Testis (tissue), 3 donors: ENCODE results near the gene ARMC12. TPM values are rescaled to one million over a fixed set of nuclear protein-coding genes. Genes with fewer than 3 reads are reported as not detected.

Experiments
- DNase-seq: peaks from one replicate; pipeline ENCODE4 v3.0.0-alpha.2; 2019
- H3K27ac ChIP-seq, 2 donors: fragments of 200-600 bp; sonication (generic); one replicate each; pipeline ENCODE4 v1.5.1; 2019
- H3K27me3 ChIP-seq: fragments of 200-600 bp; sonication (generic); one replicate; pipeline ENCODE4 v1.5.1; 2019
- H3K36me3 ChIP-seq: fragments of 200-600 bp; sonication (generic); one replicate; pipeline ENCODE4 v1.5.1; 2017; ENCODE audit warnings: low read depth; ENCODE audit errors: missing control alignments
- H3K4me1 ChIP-seq: fragments of 200-600 bp; sonication (generic); one replicate; pipeline ENCODE4 v1.5.1; 2019
- H3K4me3 ChIP-seq, 2 donors: fragments of 200-600 bp; sonication (generic); one replicate each; pipeline ENCODE4 v1.5.1; 2017 to 2019
- H3K9me3 ChIP-seq: fragments of 200-600 bp; sonication (generic); one replicate; pipeline ENCODE4 v1.5.1; 2017
- POLR2A ChIP-seq: fragments of 450-650 bp; IDR thresholded peaks from one replicate; pipeline ENCODE4 v1.6.1; 2017; ENCODE audit warnings: antibody characterized with exemption, mild to moderate bottlenecking, moderate library complexity
- WGBS, 2 donors: methylation state at CpG; one replicate each; pipeline ENCODE4 v1.1.5; 2018; 5-methylcytosine and 5-hydroxymethylcytosine counted together
- intact Hi-C: fragments of 100-400 bp; cut with DNase I; formaldehyde crosslinking; loops from one replicate; pipeline ENCODE4 v1.15.1; 2023; ENCODE audit warnings: low total_unique reads
- polyA plus RNA-seq: library from polyadenylated mRNA; stranded (reverse); fragments of 350-450 nt; fragmentation: Illumina TruSeq; extraction: RNeasy Lipid Tissue Mini Kit (QIAGEN cat#74804); gene quantifications from one replicate; pipeline ENCODE4 v1.2.3, GENCODE V29; 2014; ENCODE audit warnings: low read depth, low replicate concordance; ENCODE audit not compliant: insufficient read depth
- total RNA-seq, 2 donors: library from RNA; depleted of rRNA; stranded (reverse); fragments of >200 nt; gene quantifications; one replicate each; pipeline ENCODE4 v1.2.3, GENCODE V29; 2016
- TF ChIP-seq, protein P1 (sequence below), 3 experiments: fragments of 450-650 bp in 2 of 3; fragments of 200-600 bp in 1 of 3; sonication (generic) in 1 of 3; IDR thresholded peaks; one replicate each; pipeline ENCODE4 v1.5.1; 2016 to 2019; ENCODE audit warnings: antibody characterized with exemption in 3 of 3, mild to moderate bottlenecking in 2 of 3, moderate library complexity in 1 of 3

The ARMC12 gene
- total and polyA plus RNA-seq, 3 donors from 2014 or later: 46.8 to 104 (median 84.9) TPM

DNA sequence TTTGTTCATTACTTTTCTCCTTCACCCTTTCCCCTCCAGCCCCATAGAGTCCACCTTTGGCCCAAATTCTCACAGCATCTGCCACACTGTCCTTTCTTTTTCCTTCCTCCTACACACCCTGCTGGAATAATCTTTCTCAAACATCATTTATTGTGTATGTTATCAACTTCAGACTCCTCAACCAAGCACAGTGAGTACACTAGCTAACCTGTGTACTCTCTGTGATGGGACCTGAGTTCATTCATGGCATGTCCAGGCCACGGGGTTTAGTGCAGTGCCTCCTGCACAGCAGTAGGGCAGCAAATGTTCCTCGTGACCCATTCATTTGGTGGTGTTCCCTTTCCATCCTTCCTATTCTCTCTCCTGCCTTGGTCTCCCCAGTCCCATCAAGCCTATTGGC is 7.1 kb upstream of the ARMC12 start:
- no peaks in the 10 kb centered on the region for H3K36me3 ChIP-seq
- TF ChIP-seq, protein P1, sequence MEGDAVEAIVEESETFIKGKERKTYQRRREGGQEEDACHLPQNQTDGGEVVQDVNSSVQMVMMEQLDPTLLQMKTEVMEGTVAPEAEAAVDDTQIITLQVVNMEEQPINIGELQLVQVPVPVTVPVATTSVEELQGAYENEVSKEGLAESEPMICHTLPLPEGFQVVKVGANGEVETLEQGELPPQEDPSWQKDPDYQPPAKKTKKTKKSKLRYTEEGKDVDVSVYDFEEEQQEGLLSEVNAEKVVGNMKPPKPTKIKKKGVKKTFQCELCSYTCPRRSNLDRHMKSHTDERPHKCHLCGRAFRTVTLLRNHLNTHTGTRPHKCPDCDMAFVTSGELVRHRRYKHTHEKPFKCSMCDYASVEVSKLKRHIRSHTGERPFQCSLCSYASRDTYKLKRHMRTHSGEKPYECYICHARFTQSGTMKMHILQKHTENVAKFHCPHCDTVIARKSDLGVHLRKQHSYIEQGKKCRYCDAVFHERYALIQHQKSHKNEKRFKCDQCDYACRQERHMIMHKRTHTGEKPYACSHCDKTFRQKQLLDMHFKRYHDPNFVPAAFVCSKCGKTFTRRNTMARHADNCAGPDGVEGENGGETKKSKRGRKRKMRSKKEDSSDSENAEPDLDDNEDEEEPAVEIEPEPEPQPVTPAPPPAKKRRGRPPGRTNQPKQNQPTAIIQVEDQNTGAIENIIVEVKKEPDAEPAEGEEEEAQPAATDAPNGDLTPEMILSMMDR (IDR thresholded peaks at IDR 0.05): no peak
- TF ChIP-seq POLR2A: no peak
- H3K4me1 ChIP-seq: peaks cover 88% of the 10 kb centered on the region
- H3K27me3 ChIP-seq: no peaks in the 10 kb centered on the region
- peak overlapping the region; percentile 97 to 98 for H3K27ac ChIP-seq
- H3K4me3 ChIP-seq: no peak overlapping the region
- intact Hi-C loops: loop anchor here (5.0 kb wide), 3 partner anchors 42 to 142 kb away; partner anchors contain the start of gene FKBP5
- WGBS, 2 donors: 13 to 34% methylated on average over 2 of the region's 2 CpGs
- DNase-seq: no peak
- H3K9me3 ChIP-seq: no peaks in the 10 kb centered on the region

DNA sequence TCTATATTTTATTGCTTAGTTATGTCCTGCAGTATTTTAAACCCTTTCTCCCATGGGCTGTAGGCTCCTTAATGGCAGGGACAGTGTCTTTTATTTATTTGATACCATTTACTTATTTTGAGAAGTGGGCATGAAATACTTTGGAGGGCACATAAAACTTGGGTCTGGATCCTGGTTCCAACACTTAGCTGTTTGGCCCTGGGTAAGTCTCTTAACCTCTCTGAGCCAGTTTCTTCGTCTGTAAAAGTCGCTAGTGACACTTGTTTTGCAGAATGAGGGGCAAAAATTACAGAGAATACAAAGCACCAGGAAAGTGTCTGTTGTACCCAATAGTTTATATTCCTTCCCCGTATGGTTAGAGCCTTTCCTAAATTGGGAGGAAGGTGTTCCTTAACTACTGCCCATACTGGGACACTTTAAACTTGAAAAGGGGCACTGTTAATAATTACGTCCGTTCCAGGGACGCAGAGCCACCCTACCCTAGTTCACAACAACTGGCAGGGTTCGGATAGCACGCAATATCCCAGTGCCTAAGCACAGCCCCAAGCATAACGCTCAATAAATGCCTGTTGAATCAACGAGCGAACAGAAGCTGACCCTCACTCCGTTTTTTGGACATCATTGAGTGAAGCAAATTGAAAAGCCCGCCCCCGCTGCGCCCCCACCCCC is 6.0 kb upstream of the ARMC12 start:
- 9 to 21% methylated on average over 4 to 15 of the region's 15 CpGs for WGBS, 2 donors
- TF ChIP-seq POLR2A: no peak
- TF ChIP-seq, protein P1 (IDR thresholded peaks at IDR 0.05): no peak
- Histone ChIP-seq H3K4me3 (peak overlapping the region; percentile 53 to 72), H3K9me3 (no peaks in the 10 kb centered on the region), H3K27ac (peak overlapping the region; percentile 97 to 98), H3K36me3 (no peaks in the 10 kb centered on the region), H3K4me1 (peaks cover 81% of the 10 kb centered on the region), H3K27me3 (no peaks in the 10 kb centered on the region)
- DNase-seq: no peak
- intact Hi-C loops: loop anchor here (5.0 kb wide), 1 partner anchor 144 kb away; no protein-coding TSS in a partner anchor

DNA sequence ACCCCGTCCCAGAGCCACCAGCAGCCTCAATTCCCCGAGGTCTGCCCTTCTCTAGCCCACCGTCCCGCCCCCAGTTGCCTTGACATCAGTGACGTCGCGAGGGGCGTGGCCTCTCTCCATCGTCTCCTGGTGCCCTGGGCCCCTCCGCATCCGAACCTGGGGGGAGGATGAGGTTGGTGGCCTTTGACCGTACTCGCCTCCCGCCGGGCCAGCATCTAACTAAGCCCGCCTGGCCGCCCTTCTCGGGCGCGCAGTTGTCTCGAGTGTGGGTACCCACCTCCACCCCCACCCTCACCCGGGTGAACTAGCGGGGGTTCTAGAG is 5.5 kb upstream of the ARMC12 start:
- 0% methylated on average over 1 to 13 of the region's 23 CpGs for WGBS, 2 donors
- peaks cover 81% of the 10 kb centered on the region for H3K4me1 ChIP-seq
- intact Hi-C loops: loop anchor here (5.0 kb wide), 1 partner anchor 144 kb away; no protein-coding TSS in a partner anchor

DNA sequence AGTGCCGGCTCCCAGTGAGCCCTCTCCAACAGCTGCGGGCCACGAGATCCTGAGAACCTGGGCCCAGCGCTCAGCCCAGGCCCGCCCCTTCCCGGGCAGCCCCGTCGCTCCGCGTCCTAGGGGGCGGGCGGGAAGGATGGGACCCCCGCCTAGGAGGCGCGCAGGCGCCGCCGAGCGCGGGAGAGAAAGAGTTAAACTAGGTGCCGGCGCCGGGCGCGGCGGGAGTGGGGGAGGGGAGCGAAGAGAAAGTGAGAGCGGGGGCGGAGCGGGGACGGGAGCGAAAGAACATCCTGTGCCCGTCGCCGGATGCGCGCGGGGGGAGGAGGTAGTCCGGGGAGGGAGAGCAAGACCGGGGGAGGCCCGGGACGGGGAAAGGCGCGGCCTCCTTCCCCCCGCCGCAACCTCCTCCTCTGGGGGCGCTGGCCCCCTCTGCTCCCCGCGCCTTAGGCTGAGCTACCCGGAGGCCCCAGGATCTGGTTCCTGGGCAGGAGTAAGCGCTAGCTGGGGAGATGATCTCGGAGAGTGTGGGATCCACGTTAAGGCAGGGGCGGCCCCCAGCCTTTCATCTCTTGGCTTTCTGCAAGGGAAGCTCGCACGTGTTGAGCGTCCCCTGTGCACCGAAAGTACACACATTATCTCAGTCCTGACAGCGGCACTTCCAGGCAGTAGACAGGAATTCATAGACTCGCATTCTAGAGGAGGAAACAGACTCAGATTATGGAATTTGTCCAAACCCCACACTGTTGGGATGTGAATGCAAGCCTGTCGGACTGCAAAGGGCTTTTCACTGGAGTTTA is 4.9 kb upstream of the ARMC12 start:
- TF ChIP-seq, protein P1 (IDR thresholded peaks at IDR 0.05): peak in 1 of 3 experiments; percentile 6
- no peak for TF ChIP-seq POLR2A
- Histone ChIP-seq H3K4me3 (peak overlapping the region; percentile 53 to 72), H3K9me3 (no peaks in the 10 kb centered on the region), H3K4me1 (peaks cover 76% of the 10 kb centered on the region), H3K27ac (peak overlapping the region; percentile 97 to 98), H3K36me3 (no peaks in the 10 kb centered on the region), H3K27me3 (no peaks in the 10 kb centered on the region)
- WGBS, 2 donors: 0% methylated on average over 29 to 61 of the region's 61 CpGs
- DNase-seq: peak; percentile 96
- intact Hi-C loops: loop anchor here (5.0 kb wide), 1 partner anchor 145 kb away; no protein-coding TSS in a partner anchor

More for the DNA sequence above, 5.5 kb upstream of the ARMC12 start:
- TF ChIP-seq POLR2A: peak; percentile 39
- TF ChIP-seq, protein P1 (IDR thresholded peaks at IDR 0.05): no peak
- H3K27me3 ChIP-seq: no peaks in the 10 kb centered on the region
- peak; percentile 98 for DNase-seq
- peak overlapping the region; percentile 53 to 72 for H3K4me3 ChIP-seq
- H3K27ac ChIP-seq: peak overlapping the region; percentile 97 to 98
- H3K9me3 ChIP-seq: no peaks in the 10 kb centered on the region
- no peaks in the 10 kb centered on the region for H3K36me3 ChIP-seq
